SK-N-SH treated with all-trans-retinoic acid at 6 μM for 48 hours (cell line): Measurements from ENCODE around the gene THAP2.
"Not testable (repeated sequence)": the region's sequence is repeated elsewhere in the genome, so short reads cannot be mapped to it uniquely, and the experiment has no call there.

Experiments
- ATAC-seq: fragments of 200-7000 bp; cut with Tn5 transposase; 3 replicates; pipeline ENCODE4 v1.9.1; 2020; ENCODE audit warnings: mild to moderate bottlenecking, moderate library complexity
- ARNTL ChIP-seq: fragments of 450-650 bp; formaldehyde crosslinking; IDR thresholded peaks from 2 replicates; pipeline ENCODE4 v1.5.0; 2020; ENCODE audit warnings: low read depth, mild to moderate bottlenecking, moderate library complexity, borderline replicate concordance
- BACH2 ChIP-seq: fragments of 250-450 bp; sonication (Bioruptor Pico); IDR thresholded peaks from 2 replicates; pipeline ENCODE4 v1.9.0; 2021; ENCODE audit warnings: mild to moderate bottlenecking, borderline replicate concordance
- CSDC2 ChIP-seq: fragments of 250-450 bp; sonication (Bioruptor Pico); IDR thresholded peaks from 2 replicates; pipeline ENCODE4 v1.5.0; 2020; ENCODE audit warnings: mild to moderate bottlenecking, moderate library complexity
- ESRRG ChIP-seq: fragments of 250-450 bp; sonication (Bioruptor Pico); IDR thresholded peaks from 2 replicates; pipeline ENCODE4 v1.6.1; 2021; ENCODE audit warnings: mild to moderate bottlenecking
- GLIS3 ChIP-seq: fragments of 250-450 bp; sonication (Bioruptor Pico); IDR thresholded peaks from 2 replicates; pipeline ENCODE4 v1.5.0; 2020; ENCODE audit warnings: mild to moderate bottlenecking, moderate library complexity
- ISL1 ChIP-seq: fragments of 250-450 bp; sonication (Bioruptor Pico); IDR thresholded peaks from 2 replicates; pipeline ENCODE4 v2.1.2; 2022; ENCODE audit warnings: mild to moderate bottlenecking, moderate library complexity
- PPARA ChIP-seq: fragments of 250-450 bp; sonication (Bioruptor Pico); IDR thresholded peaks from 2 replicates; pipeline ENCODE4 v1.5.0; 2020; ENCODE audit warnings: mild to moderate bottlenecking, borderline replicate concordance
- RARB ChIP-seq: fragments of 250-450 bp; sonication (Bioruptor Pico); IDR thresholded peaks from 2 replicates; pipeline ENCODE4 v1.8.0; 2021; ENCODE audit warnings: mild to moderate bottlenecking, moderate library complexity
- SNAI2 ChIP-seq: fragments of 250-450 bp; sonication (Bioruptor Pico); IDR thresholded peaks from 2 replicates; pipeline ENCODE4 v1.5.0; 2020; ENCODE audit warnings: mild to moderate bottlenecking, moderate library complexity
- TCF4 ChIP-seq: fragments of 250-450 bp; sonication (Bioruptor Pico); IDR thresholded peaks from 2 replicates; pipeline ENCODE4 v1.8.0; 2021; ENCODE audit warnings: mild to moderate bottlenecking, moderate library complexity, borderline replicate concordance
- TOX ChIP-seq: fragments of 250-450 bp; sonication (Bioruptor Pico); IDR thresholded peaks from 2 replicates; pipeline ENCODE4 v1.8.0; 2021; ENCODE audit warnings: mild to moderate bottlenecking, moderate library complexity, borderline replicate concordance
- ZC3H10 ChIP-seq: fragments of 250-450 bp; sonication (Bioruptor Pico); IDR thresholded peaks from 2 replicates; pipeline ENCODE4 v1.5.1; 2021; ENCODE audit warnings: mild to moderate bottlenecking, moderate library complexity
- ZFP3 ChIP-seq: fragments of 250-450 bp; sonication (Bioruptor Pico); IDR thresholded peaks from 2 replicates; pipeline ENCODE4 v1.5.0; 2020; ENCODE audit warnings: mild to moderate bottlenecking, moderate library complexity
- ZFP30 ChIP-seq: fragments of 450-650 bp; formaldehyde crosslinking; IDR thresholded peaks from 2 replicates; pipeline ENCODE4 v1.5.0; 2022; ENCODE audit warnings: mild to moderate bottlenecking, moderate library complexity
- ZNF565 ChIP-seq: fragments of 450-650 bp; formaldehyde crosslinking; conservative IDR thresholded peaks from 2 replicates; pipeline ENCODE4 v1.5.0; 2020; ENCODE audit warnings: low read depth, mild to moderate bottlenecking, moderate library complexity
- ZNF70 ChIP-seq: fragments of 450-650 bp; formaldehyde crosslinking; IDR thresholded peaks from 2 replicates; pipeline ENCODE4 v1.5.0; 2020; ENCODE audit warnings: mild to moderate bottlenecking, moderate library complexity
- ZNF8 ChIP-seq: fragments of 450-650 bp; formaldehyde crosslinking; IDR thresholded peaks from 2 replicates; pipeline ENCODE4 v1.5.0; 2020; ENCODE audit warnings: mild to moderate bottlenecking, moderate library complexity
- TF ChIP-seq, protein P1 (sequence below): fragments of 250-450 bp; sonication (Bioruptor Pico); IDR thresholded peaks from 2 replicates; pipeline ENCODE4 v1.5.1; 2021; ENCODE audit warnings: mild to moderate bottlenecking, moderate library complexity
- TF ChIP-seq, protein P2 (sequence below): fragments of 250-450 bp; sonication (Bioruptor Pico); IDR thresholded peaks from 2 replicates; pipeline ENCODE4 v1.8.0; 2020; ENCODE audit warnings: mild to moderate bottlenecking, moderate library complexity, borderline replicate concordance
- TF ChIP-seq, protein P3 (sequence below): fragments of 250-450 bp; sonication (Bioruptor Pico); IDR thresholded peaks from 2 replicates; pipeline ENCODE4 v1.5.1; 2020; ENCODE audit warnings: low read depth, mild to moderate bottlenecking, moderate library complexity
- TF ChIP-seq, protein P4 (sequence below): fragments of 250-450 bp; sonication (Bioruptor Pico); IDR thresholded peaks from 2 replicates; pipeline ENCODE4 v1.5.0; 2020; ENCODE audit warnings: mild to moderate bottlenecking, moderate library complexity
- TF ChIP-seq, protein P5 (sequence below): fragments of 250-450 bp; sonication (Bioruptor Pico); IDR thresholded peaks from 2 replicates; pipeline ENCODE4 v1.8.0; 2021; ENCODE audit warnings: low read depth, mild to moderate bottlenecking, moderate library complexity, borderline replicate concordance

The THAP2 gene

DNA sequence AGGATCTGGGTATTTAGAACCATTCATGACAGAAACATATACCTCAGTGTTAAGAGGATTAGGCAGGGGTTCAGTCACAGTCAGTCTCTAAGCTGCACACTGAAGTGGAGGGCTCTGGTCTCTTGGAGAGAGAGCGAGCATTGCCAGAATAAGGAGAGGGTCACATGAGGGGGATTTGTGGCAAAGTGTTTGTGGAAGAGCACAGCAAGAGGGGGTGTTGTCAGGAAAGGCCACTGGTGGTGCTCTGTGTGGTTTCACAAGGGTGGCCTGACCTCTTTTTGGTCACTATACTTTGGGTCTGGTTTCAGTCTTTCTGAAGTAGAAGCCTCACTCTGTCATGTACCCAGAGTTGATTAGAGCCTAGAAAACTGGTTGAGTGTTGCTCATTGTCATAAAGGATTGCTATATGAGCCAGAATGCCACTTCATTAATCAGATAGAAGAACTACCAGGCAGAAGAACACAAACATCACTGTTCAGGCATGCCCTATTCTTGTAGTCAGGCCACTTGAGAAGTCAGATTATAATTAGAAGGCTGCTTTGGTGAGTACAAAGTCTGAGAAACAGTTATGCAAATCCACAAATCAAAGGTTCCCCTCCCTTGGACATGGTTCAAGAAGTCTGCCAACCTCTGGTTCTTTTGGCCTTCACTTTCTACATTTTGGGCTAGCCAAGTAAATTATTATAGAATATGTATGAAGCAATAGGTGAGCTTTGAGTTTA lies 30.2 kb downstream of the THAP2 start:
- TF ChIP-seq ZFP30 (CRISPR knock-in tag) = no peak
- TF ChIP-seq ZFP3 (CRISPR knock-in tag) = no peak
- no peak for ATAC-seq

DNA sequence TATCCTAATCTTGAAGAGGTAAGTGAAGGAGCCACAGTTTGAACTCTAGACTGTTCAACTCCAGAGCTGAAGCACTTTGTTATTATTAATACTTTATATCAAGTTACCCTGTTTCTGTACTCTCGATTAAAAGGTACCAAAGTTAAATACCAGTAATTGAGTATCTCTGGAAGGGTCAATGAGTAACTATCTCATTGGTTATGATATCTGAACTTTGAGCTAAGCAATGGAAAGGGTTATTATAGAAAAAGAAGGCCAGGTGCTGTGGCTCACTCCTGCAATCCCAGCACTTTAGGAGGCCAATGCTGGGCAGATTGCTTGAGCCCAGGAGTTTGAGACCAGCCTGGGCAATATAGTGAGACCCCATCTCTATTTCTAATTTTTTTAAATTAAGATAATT lies 31.7 kb downstream of the THAP2 start:
- ATAC-seq = no peak
- TF ChIP-seq, protein P1, sequence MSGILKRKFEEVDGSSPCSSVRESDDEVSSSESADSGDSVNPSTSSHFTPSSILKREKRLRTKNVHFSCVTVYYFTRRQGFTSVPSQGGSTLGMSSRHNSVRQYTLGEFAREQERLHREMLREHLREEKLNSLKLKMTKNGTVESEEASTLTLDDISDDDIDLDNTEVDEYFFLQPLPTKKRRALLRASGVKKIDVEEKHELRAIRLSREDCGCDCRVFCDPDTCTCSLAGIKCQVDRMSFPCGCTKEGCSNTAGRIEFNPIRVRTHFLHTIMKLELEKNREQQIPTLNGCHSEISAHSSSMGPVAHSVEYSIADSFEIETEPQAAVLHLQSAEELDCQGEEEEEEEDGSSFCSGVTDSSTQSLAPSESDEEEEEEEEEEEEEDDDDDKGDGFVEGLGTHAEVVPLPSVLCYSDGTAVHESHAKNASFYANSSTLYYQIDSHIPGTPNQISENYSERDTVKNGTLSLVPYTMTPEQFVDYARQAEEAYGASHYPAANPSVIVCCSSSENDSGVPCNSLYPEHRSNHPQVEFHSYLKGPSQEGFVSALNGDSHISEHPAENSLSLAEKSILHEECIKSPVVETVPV (CRISPR knock-in tag) = no peak
- no peak for TF ChIP-seq ZNF8 (CRISPR knock-in tag)
- TF ChIP-seq TCF4 = no peak
- no peak for TF ChIP-seq ARNTL (CRISPR knock-in tag)
- no peak for TF ChIP-seq GLIS3 (CRISPR knock-in tag)
- TF ChIP-seq ESRRG (CRISPR knock-in tag) = no peak
- TF ChIP-seq ISL1 = no peak
- TF ChIP-seq, protein P2, sequence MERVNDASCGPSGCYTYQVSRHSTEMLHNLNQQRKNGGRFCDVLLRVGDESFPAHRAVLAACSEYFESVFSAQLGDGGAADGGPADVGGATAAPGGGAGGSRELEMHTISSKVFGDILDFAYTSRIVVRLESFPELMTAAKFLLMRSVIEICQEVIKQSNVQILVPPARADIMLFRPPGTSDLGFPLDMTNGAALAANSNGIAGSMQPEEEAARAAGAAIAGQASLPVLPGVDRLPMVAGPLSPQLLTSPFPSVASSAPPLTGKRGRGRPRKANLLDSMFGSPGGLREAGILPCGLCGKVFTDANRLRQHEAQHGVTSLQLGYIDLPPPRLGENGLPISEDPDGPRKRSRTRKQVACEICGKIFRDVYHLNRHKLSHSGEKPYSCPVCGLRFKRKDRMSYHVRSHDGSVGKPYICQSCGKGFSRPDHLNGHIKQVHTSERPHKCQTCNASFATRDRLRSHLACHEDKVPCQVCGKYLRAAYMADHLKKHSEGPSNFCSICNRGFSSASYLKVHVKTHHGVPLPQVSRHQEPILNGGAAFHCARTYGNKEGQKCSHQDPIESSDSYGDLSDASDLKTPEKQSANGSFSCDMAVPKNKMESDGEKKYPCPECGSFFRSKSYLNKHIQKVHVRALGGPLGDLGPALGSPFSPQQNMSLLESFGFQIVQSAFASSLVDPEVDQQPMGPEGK (CRISPR knock-in tag) = no peak
- TF ChIP-seq SNAI2 (CRISPR knock-in tag) = no peak

DNA sequence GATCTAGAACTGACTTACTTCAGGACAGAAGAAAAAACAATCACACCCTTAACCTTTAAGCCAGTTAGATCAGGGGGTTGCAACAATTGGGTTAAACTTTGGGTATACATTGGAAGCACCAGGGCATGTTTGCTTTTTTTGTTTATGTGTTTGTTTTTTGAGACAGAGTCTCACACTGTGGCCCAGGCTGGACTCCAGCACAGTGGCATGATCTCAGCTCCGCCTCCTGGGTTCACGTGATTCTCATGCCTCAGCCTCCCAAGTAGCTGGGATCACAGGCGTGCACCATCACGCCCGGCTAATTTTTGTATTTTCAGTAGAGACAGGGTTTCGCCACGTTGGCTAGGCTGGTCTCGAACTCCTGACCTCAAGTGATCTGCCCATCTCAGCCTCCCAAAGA lies 38.1 kb downstream of the THAP2 start:
- ATAC-seq = not testable (repeated sequence)

DNA sequence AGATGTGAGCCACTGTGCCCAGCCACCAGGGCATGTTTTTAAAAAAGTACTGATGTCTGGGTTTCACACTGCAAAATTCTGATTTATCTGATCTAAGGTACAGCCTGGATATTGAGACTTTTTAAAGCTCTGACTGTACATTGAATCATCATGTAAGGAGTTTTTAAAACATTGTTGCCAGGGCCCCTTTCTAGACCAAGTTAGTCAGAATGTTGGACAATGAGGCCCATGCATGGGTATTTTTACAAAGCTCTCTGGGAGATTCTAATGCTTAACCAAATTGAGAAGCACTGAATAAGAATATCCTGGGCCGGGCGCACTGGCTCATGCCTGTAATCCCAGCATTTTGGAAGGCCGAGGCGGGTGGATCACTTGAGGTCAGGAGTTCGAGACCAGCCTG lies 38.5 kb downstream of the THAP2 start:
- TF ChIP-seq TOX (CRISPR knock-in tag) (no peak), ARNTL (CRISPR knock-in tag) (no peak), SNAI2 (CRISPR knock-in tag) (no peak), ISL1 (no peak), RARB (CRISPR knock-in tag) (no peak), ZNF70 (no peak), BACH2 (no peak), ESRRG (CRISPR knock-in tag) (no peak), CSDC2 (CRISPR knock-in tag) (no peak), ZNF565 (no peak)
- TF ChIP-seq, protein P2 (CRISPR knock-in tag) = no peak
- TF ChIP-seq, protein P3, sequence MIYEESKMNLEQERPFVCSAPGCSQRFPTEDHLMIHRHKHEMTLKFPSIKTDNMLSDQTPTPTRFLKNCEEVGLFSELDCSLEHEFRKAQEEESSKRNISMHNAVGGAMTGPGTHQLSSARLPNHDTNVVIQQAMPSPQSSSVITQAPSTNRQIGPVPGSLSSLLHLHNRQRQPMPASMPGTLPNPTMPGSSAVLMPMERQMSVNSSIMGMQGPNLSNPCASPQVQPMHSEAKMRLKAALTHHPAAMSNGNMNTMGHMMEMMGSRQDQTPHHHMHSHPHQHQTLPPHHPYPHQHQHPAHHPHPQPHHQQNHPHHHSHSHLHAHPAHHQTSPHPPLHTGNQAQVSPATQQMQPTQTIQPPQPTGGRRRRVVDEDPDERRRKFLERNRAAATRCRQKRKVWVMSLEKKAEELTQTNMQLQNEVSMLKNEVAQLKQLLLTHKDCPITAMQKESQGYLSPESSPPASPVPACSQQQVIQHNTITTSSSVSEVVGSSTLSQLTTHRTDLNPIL = no peak
- ATAC-seq = no peak

DNA sequence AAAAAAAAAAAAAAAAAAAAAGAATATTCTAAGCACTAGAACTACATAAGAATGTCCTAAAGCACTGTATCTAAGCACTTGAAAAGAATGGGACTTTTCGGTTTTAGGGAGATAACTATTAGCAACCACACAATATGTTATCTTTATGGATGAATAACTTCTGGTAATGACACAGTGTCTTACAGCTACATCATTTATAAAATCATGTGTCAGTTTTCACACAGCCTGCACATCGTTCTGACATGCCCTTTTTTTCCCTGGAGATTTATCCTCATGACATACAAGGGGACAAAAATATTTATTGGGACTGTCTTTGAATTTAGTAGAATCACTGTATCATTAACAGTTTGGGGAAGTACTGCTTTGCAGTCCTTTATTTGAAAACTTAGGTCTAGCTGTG lies 39.1 kb downstream of the THAP2 start:
- ATAC-seq = no peak
- TF ChIP-seq, protein P4, sequence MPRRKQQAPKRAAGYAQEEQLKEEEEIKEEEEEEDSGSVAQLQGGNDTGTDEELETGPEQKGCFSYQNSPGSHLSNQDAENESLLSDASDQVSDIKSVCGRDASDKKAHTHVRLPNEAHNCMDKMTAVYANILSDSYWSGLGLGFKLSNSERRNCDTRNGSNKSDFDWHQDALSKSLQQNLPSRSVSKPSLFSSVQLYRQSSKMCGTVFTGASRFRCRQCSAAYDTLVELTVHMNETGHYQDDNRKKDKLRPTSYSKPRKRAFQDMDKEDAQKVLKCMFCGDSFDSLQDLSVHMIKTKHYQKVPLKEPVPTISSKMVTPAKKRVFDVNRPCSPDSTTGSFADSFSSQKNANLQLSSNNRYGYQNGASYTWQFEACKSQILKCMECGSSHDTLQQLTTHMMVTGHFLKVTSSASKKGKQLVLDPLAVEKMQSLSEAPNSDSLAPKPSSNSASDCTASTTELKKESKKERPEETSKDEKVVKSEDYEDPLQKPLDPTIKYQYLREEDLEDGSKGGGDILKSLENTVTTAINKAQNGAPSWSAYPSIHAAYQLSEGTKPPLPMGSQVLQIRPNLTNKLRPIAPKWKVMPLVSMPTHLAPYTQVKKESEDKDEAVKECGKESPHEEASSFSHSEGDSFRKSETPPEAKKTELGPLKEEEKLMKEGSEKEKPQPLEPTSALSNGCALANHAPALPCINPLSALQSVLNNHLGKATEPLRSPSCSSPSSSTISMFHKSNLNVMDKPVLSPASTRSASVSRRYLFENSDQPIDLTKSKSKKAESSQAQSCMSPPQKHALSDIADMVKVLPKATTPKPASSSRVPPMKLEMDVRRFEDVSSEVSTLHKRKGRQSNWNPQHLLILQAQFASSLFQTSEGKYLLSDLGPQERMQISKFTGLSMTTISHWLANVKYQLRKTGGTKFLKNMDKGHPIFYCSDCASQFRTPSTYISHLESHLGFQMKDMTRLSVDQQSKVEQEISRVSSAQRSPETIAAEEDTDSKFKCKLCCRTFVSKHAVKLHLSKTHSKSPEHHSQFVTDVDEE = no peak
- TF ChIP-seq PPARA (CRISPR knock-in tag) = no peak
- TF ChIP-seq ARNTL (CRISPR knock-in tag) = no peak
- no peak for TF ChIP-seq ZC3H10 (CRISPR knock-in tag)
- TF ChIP-seq, protein P5, sequence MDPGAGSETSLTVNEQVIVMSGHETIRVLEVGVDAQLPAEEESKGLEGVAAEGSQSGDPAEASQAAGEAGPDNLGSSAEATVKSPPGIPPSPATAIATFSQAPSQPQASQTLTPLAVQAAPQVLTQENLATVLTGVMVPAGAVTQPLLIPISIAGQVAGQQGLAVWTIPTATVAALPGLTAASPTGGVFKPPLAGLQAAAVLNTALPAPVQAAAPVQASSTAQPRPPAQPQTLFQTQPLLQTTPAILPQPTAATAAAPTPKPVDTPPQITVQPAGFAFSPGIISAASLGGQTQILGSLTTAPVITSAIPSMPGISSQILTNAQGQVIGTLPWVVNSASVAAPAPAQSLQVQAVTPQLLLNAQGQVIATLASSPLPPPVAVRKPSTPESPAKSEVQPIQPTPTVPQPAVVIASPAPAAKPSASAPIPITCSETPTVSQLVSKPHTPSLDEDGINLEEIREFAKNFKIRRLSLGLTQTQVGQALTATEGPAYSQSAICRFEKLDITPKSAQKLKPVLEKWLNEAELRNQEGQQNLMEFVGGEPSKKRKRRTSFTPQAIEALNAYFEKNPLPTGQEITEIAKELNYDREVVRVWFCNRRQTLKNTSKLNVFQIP (CRISPR knock-in tag) = no peak
- no peak for TF ChIP-seq ZNF70
- no peak for TF ChIP-seq ZFP3 (CRISPR knock-in tag)
- TF ChIP-seq BACH2 = no peak
- TF ChIP-seq, protein P1 (CRISPR knock-in tag) = no peak
- TF ChIP-seq ESRRG (CRISPR knock-in tag) = no peak
